KMS-11 (cell line): ENCODE results near the gene DEFB110.

Experiments
- H2AFZ ChIP-seq: fragments of 200-600 bp; sonication (generic); 2 replicates; pipeline ENCODE4 v1.6.1; 2016; ENCODE audit warnings: antibody characterized with exemption, mixed run types, low read depth
- H3K27ac ChIP-seq: fragments of 200-600 bp; sonication (generic); 2 replicates; pipeline ENCODE4 v1.6.1; 2016; ENCODE audit warnings: mild to moderate bottlenecking, mixed run types
- H3K27me3 ChIP-seq: fragments of 200-600 bp; sonication (generic); 2 replicates; pipeline ENCODE4 v1.6.1; 2017; ENCODE audit warnings: mild to moderate bottlenecking, low read depth, mixed run types, moderate library complexity; ENCODE audit not compliant: insufficient read depth
- H3K36me3 ChIP-seq: fragments of 200-600 bp; sonication (generic); 2 replicates; pipeline ENCODE4 v1.6.1; 2017; ENCODE audit warnings: mild to moderate bottlenecking, mixed run types; ENCODE audit not compliant: insufficient read depth
- H3K4me1 ChIP-seq: fragments of 200-600 bp; sonication (generic); 2 replicates; pipeline ENCODE4 v1.6.1; 2016; ENCODE audit warnings: mild to moderate bottlenecking, low read depth, mixed run types; ENCODE audit not compliant: poor library complexity, severe bottlenecking
- H3K4me2 ChIP-seq: fragments of 200-600 bp; sonication (generic); 2 replicates; pipeline ENCODE4 v1.7.0; 2016; ENCODE audit warnings: mild to moderate bottlenecking, mixed run types
- H3K4me3 ChIP-seq: fragments of 200-600 bp; sonication (generic); IDR thresholded peaks from 2 replicates; pipeline ENCODE4 v1.6.1; 2017; ENCODE audit warnings: low read depth, low read length, mixed read lengths; ENCODE audit not compliant: insufficient read depth
- H3K79me2 ChIP-seq: fragments of 200-600 bp; sonication (generic); 2 replicates; pipeline ENCODE4 v1.6.1; 2016; ENCODE audit warnings: low read depth, mixed run types; ENCODE audit not compliant: insufficient read depth
- H3K9ac ChIP-seq: fragments of 200-600 bp; sonication (generic); 2 replicates; pipeline ENCODE4 v1.6.1; 2016; ENCODE audit warnings: mild to moderate bottlenecking, mixed run types
- H4K20me1 ChIP-seq: fragments of 200-600 bp; sonication (generic); 2 replicates; pipeline ENCODE4 v1.6.1; 2016; ENCODE audit warnings: mild to moderate bottlenecking, mixed run types; ENCODE audit not compliant: insufficient read depth
- CTCF ChIP-seq: fragments of 200-600 bp; sonication (generic); conservative IDR thresholded peaks from 2 replicates; pipeline ENCODE4 v1.6.1; 2017; ENCODE audit warnings: low read depth, mild to moderate bottlenecking, antibody characterized with exemption, low read length, moderate library complexity, mixed read lengths

DEFB110 gene

DNA sequence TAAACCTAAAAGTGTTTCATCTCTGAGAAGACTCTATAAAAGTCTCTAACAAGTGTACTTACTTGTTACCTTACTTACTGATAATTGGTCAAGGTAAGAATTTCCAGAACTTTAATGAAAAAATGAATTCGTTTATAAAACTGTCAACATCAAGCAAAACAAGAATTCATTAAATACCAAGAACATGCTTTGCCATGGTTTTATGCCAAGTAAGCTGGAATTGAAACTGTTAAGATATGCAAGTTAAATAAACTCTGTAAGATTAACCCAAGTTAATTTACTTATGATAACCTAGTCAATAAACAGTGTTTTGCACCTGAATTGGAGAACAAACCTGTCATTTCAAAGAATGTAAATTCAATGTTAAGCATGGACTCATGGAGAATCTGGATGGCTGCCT is 35.2 kb downstream of the DEFB110 start:
- H2AFZ ChIP-seq: no peak overlapping the region

GRCh38 chr6:49982046-49982445 is 39.7 kb downstream of the DEFB110 start:
- TF ChIP-seq CTCF: no peak
- H3K27me3 ChIP-seq: no peaks in the 10 kb centered on the region
- no peak overlapping the region for H3K27ac ChIP-seq
- peaks cover 27% of the 10 kb centered on the region for H3K4me1 ChIP-seq
- H3K79me2 ChIP-seq: no peaks in the 10 kb centered on the region
- H3K36me3 ChIP-seq: no peaks in the 10 kb centered on the region
- H4K20me1 ChIP-seq: no peaks in the 10 kb centered on the region
- H3K4me2 ChIP-seq: no peak overlapping the region
- H3K4me3 ChIP-seq: no peak overlapping the region
- no peak overlapping the region for H3K9ac ChIP-seq
- no peak overlapping the region for H2AFZ ChIP-seq

More for the DNA sequence above, 35.2 kb downstream of the DEFB110 start:
- Histone ChIP-seq H3K36me3 (no peaks in the 10 kb centered on the region), H3K79me2 (no peaks in the 10 kb centered on the region), H3K4me2 (no peak overlapping the region), H3K4me1 (no peaks in the 10 kb centered on the region), H3K9ac (no peak overlapping the region), H3K27ac (no peak overlapping the region), H4K20me1 (no peaks in the 10 kb centered on the region), H3K4me3 (no peak overlapping the region), H3K27me3 (no peaks in the 10 kb centered on the region)
- no peak for TF ChIP-seq CTCF

DNA sequence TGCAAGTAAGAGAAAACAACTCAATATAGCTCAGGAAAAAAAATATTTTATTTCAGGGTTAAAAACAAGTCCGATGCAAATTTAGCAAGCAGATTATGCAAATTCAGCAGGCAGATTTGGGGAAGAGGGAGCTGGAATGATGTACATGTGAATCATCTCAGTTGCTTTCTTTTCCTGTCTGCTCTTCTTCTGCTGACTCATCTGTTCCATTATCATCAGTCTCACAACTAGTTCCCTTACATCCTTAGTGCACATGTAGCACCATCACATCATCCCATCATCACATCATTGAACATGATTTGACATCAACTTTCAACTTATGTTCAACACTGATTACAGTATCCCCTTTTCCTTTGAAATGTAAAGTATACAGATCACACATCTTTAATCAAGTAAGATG is 40.9 kb downstream of the DEFB110 start:
- no peaks in the 10 kb centered on the region for H3K36me3 ChIP-seq
- no peak overlapping the region for H2AFZ ChIP-seq
- H3K79me2 ChIP-seq: no peaks in the 10 kb centered on the region
- H3K4me2 ChIP-seq: no peak overlapping the region
- peaks cover 27% of the 10 kb centered on the region for H3K4me1 ChIP-seq
- no peaks in the 10 kb centered on the region for H4K20me1 ChIP-seq
- H3K9ac ChIP-seq: no peak overlapping the region
- H3K27me3 ChIP-seq: no peaks in the 10 kb centered on the region
- H3K4me3 ChIP-seq: no peak overlapping the region
- no peak for TF ChIP-seq CTCF
- no peak overlapping the region for H3K27ac ChIP-seq

GRCh38 chr6:49979584-49979983 is 42.2 kb downstream of the DEFB110 start:
- Histone ChIP-seq H3K36me3 (no peaks in the 10 kb centered on the region), H3K4me1 (peaks cover 27% of the 10 kb centered on the region), H3K4me3 (no peak overlapping the region), H3K4me2 (peak overlapping the region; percentile 24; the same call in 1 of the 2 replicates), H4K20me1 (no peaks in the 10 kb centered on the region), H3K79me2 (no peaks in the 10 kb centered on the region), H3K27ac (no peak overlapping the region), H3K27me3 (no peaks in the 10 kb centered on the region), H3K9ac (no peak overlapping the region), H2AFZ (no peak overlapping the region)
- no peak for TF ChIP-seq CTCF
